HTR-8/SVneo (cell line): ENCODE measurements around the gene SNU13.
"Not testable (repeated sequence)": the region's sequence is repeated elsewhere in the genome, so short reads cannot be mapped to it uniquely, and the experiment has no call there.

Experiments used
- DNase-seq: peaks from one replicate; pipeline ENCODE4 v3.0.0; 2011; ENCODE audit warnings: low spot score, mixed read lengths; ENCODE audit not compliant: insufficient read length
- FAIRE-seq: peaks from 2 replicates; lab custom pipeline; 2011; peaks lifted over from hg19 to GRCh38; lab: Jason Lieb, UNC

Gene SNU13

GRCh38 chr22:41688365-41689211, at the start of gene SNU13:
TSS of gene SNU13 (minus strand) at chr22:41688867. CDS start at chr22:41688796, 71 bp downstream.
- DNase-seq (peak; percentile 83), FAIRE-seq (peak; percentile 88)

- not testable (repeated sequence) for FAIRE-seq, DNase-seq
Measured at GRCh38 chr22:41733241-41733640, 44.6 kb upstream of the SNU13 start.

GRCh38 chr22:41732096-41732772, 43.6 kb upstream of the SNU13 start:
- FAIRE-seq (no peak), DNase-seq (no peak)

GRCh38 chr22:41731609-41732008, 42.9 kb upstream of the SNU13 start:
- FAIRE-seq = no peak
- no peak for DNase-seq

GRCh38 chr22:41725510-41726110, 36.9 kb upstream of the SNU13 start:
- peak; percentile 50 for DNase-seq
- peak; percentile 82 for FAIRE-seq

- FAIRE-seq (no peak), DNase-seq (no peak)
Measured at GRCh38 chr22:41722496-41722895, 33.8 kb upstream of the SNU13 start.

GRCh38 chr22:41713004-41713403, 24.3 kb upstream of the SNU13 start:
- FAIRE-seq (no peak), DNase-seq (no peak)

- DNase-seq (no peak), FAIRE-seq (no peak)
Measured at GRCh38 chr22:41709341-41709740, 20.7 kb upstream of the SNU13 start.

GRCh38 chr22:41702763-41703162, 14.1 kb upstream of the SNU13 start:
- FAIRE-seq (no peak), DNase-seq (no peak)

GRCh38 chr22:41700108-41700364, 11.4 kb upstream of the SNU13 start:
- DNase-seq (no peak), FAIRE-seq (no peak)

- no peak for DNase-seq
- FAIRE-seq = no peak
Measured at GRCh38 chr22:41699264-41700107, 10.8 kb upstream of the SNU13 start, which contains the start of gene MEI1. TSS of gene MEI1 (plus strand) at chr22:41699503. CDS start at chr22:41699539, 36 bp downstream.

- DNase-seq (peak; percentile 84), FAIRE-seq (peak; percentile 38)
Measured at GRCh38 chr22:41697126-41697775, 8.6 kb upstream of the SNU13 start.

- FAIRE-seq = no peak
- no peak for DNase-seq
Measured at GRCh38 chr22:41696703-41697102, 8.0 kb upstream of the SNU13 start.

GRCh38 chr22:41695211-41695610, 6.5 kb upstream of the SNU13 start:
- DNase-seq = no peak
- FAIRE-seq = no peak

- FAIRE-seq (no peak), DNase-seq (no peak)
Measured at GRCh38 chr22:41690476-41690875, 1.8 kb upstream of the SNU13 start.

GRCh38 chr22:41687901-41688364, 734 bp downstream of the SNU13 start:
- DNase-seq = no peak
- FAIRE-seq = no peak

- not testable (repeated sequence) for FAIRE-seq, DNase-seq
Measured at GRCh38 chr22:41686890-41687289, 1.8 kb downstream of the SNU13 start.

- FAIRE-seq = no peak
- DNase-seq = no peak
Measured at GRCh38 chr22:41684194-41684593, 4.5 kb downstream of the SNU13 start.

- FAIRE-seq = no peak
Measured at GRCh38 chr22:41683616-41684015, 5.1 kb downstream of the SNU13 start.

GRCh38 chr22:41683052-41683451, 5.6 kb downstream of the SNU13 start:
- DNase-seq (no peak), FAIRE-seq (no peak)

More at GRCh38 chr22:41683616-41684015, 5.1 kb downstream of the SNU13 start:
- no peak for DNase-seq
